NCI-H1417 treated with DMSO at 0.1 percent for 48 hours (cell line): ENCODE measurements around the gene PRMT5.
A peak's percentile ranks its signal among the peaks of the same experiment; 100 is the strongest.

Experiments used
- DNase-seq: peaks from one replicate; lab custom pipeline; 2025; lab: John Stamatoyannopoulos, UW

The PRMT5 gene

GRCh38 chr14:22875748-22876319 is 53.3 kb downstream of the PRMT5 start:
- DNase-seq = no peak

DNA sequence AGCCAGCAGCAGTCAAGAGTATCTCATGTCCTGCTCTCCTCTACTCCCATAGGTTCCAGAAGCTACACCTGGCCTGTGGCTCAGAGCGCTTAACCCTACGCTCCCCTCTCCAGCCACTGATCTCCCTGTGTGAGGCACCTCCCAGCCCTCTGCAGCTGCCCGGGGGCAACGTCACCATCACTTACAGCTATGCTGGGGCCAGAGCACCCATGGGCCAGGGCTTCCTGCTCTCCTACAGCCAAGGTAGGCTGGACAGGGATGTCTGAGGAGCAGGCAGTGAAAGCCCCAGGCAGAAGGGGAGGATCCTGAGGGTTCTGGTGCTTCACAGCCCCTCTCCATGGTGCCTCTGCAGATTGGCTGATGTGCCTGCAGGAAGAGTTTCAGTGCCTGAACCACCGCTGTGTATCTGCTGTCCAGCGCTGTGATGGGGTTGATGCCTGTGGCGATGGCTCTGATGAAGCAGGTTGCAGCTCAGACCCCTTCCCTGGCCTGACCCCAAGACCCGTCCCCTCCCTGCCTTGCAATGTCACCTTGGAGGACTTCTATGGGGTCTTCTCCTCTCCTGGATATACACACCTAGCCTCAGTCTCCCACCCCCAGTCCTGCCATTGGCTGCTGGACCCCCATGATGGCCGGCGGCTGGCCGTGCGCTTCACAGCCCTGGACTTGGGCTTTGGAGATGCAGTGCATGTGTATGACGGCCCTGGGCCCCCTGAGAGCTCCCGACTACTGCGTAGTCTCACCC is 54.0 kb downstream of the PRMT5 start:
- no peak for DNase-seq

DNA sequence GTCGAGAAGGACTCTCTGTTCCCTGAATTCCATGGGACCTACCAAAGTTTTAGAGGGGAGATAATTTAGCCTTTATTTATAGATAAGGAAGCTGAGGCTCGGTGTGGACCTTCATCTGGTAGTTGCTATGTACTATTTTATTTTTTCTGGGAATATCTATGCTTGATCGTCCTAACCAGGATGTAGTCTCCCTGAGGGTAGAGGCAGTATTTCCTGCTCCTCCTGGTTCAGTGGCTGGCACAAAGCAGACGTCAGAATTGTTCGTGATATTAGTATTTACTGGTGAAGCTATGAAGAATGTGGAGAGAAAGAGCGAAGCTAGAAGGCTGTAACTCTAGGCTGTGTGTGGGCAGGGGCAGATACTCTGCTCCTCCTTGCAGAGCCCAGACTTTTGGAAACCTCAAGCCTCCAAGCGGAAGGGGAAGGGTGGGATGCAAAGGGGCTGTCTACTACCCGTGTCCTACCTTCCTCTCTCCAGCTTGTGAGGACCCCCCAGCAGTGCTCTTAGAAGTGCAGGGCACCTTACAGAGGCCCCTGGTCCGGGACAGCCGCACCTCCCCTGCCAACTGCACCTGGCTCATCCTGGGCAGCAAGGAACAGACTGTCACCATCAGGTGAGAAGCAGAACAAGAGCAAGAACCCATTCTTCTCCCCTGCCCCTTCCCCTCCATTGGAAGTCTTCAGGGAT is 56.2 kb downstream of the PRMT5 start:
- no peak for DNase-seq

DNA sequence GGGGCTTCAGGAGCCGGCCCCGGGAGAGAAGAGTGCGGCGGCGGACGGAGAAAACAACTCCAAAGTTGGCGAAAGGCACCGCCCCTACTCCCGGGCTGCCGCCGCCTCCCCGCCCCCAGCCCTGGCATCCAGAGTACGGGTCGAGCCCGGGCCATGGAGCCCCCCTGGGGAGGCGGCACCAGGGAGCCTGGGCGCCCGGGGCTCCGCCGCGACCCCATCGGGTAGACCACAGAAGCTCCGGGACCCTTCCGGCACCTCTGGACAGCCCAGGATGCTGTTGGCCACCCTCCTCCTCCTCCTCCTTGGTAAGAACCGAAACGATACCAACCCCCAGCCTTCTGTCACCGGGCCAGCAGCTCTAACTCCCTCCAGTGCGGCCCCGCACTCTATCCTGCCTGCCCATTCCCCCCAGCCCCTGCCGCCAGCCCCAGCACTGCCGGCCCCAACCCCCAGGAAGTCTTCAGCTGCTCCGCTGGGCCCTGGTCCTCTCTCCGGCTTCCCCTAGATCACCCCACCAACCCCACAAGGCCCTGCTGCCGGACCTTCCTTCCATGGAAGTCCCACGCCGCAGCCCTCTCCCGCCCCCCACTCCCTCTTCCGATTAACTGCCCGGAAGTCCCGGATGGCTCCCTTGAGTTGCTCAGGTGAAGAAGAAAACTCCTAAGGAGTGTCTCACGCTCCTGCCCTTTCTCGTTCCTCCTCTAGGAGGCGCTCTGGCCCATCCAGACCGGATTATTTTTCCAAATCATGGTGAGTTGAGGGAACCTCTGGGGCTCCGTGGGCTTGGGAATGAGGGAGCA is 56.9 kb downstream of the PRMT5 start:
- peak; percentile 3 for DNase-seq

- DNase-seq = peak; percentile 24
Measured at GRCh38 chr14:22871224-22872032, 57.7 kb downstream of the PRMT5 start, which contains the start of gene LRP10. Gene LRP10, plus strand, starts transcription at chr14:22871740. Its CDS starts 564 bp downstream, at chr14:22872304.

DNA sequence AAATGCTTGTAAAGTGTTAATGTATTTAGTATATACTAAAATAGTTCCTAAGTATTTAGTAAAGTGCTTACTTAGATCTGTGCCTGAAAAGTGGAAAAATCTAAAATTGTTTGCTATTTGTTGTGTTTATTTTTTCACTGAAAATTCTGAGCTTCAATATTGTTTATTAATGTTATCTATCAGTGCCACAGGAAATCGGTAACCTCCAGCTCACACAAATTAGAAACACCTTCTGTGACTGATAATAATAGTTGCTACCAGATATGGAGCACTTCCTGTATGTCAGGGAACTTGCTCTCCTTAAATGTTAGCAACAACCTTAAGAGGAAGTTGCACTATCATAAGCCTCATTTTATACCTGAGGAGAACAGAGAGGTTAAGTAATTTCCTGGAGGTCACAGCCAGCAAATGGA is 58.4 kb downstream of the PRMT5 start:
- no peak for DNase-seq
